AG09309 (cell line): ENCODE data around the gene C2orf42.

Source experiments
- DNase-seq: peaks from one replicate; pipeline ENCODE4 v3.0.0-alpha.2; 2010; ENCODE audit warnings: low read depth
- H3K4me3 ChIP-seq: 2 replicates; pipeline ENCODE4 v1.5.1; 2011; ENCODE audit warnings: mild to moderate bottlenecking, low read depth, low read length, moderate library complexity; ENCODE audit not compliant: control insufficient read depth
- TF ChIP-seq, protein P1 (sequence below): IDR thresholded peaks from 2 replicates; pipeline ENCODE4 v1.5.1; 2011; ENCODE audit warnings: mild to moderate bottlenecking, low read depth, low read length, inconsistent platforms; ENCODE audit not compliant: insufficient read depth, control insufficient read depth; ENCODE audit errors: missing control alignments

C2orf42 gene

DNA sequence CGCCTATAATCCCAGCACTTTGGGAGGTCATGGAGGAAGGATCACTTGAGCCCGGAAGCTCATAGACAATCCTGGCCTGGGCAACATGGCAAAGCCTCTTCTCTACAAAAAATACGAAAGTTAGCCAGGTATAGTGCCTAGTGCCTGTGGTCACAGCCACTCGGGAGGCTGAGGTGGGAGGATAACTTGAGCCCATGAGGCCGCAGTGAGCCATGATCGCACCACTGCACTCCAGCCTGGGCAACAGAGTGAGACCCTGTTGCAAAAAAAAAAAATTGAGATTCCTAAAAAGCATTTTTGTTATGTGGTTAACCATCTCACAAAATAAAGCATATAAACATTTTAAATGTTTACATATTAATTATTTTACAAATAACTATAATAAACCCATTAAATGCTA is 89.6 kb downstream of the C2orf42 start:
- DNase-seq: no peak
- TF ChIP-seq, protein P1, sequence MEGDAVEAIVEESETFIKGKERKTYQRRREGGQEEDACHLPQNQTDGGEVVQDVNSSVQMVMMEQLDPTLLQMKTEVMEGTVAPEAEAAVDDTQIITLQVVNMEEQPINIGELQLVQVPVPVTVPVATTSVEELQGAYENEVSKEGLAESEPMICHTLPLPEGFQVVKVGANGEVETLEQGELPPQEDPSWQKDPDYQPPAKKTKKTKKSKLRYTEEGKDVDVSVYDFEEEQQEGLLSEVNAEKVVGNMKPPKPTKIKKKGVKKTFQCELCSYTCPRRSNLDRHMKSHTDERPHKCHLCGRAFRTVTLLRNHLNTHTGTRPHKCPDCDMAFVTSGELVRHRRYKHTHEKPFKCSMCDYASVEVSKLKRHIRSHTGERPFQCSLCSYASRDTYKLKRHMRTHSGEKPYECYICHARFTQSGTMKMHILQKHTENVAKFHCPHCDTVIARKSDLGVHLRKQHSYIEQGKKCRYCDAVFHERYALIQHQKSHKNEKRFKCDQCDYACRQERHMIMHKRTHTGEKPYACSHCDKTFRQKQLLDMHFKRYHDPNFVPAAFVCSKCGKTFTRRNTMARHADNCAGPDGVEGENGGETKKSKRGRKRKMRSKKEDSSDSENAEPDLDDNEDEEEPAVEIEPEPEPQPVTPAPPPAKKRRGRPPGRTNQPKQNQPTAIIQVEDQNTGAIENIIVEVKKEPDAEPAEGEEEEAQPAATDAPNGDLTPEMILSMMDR: no peak

More for the DNA sequence above, 89.6 kb downstream of the C2orf42 start:
- H3K4me3 ChIP-seq: no peak overlapping the region
